NCI-H2171 (cell line): Measurements from ENCODE around the gene FARP1.
A peak's percentile ranks its signal among the peaks of the same experiment; 100 is the strongest.
"Not testable (repeated sequence)": the region's sequence is repeated elsewhere in the genome, so short reads cannot be mapped to it uniquely, and the experiment has no call there.

Source experiments
- DNase-seq: peaks from one replicate; lab custom pipeline; 2025; lab: John Stamatoyannopoulos, UW

The FARP1 gene

GRCh38 chr13:98225036-98225940 lies 82.4 kb downstream of the FARP1 start:
- no peak for DNase-seq

GRCh38 chr13:98226496-98226895 lies 83.6 kb downstream of the FARP1 start:
- DNase-seq, result no peak

- no peak for DNase-seq
These were observed 85.9 kb downstream of the FARP1 start for GRCh38 chr13:98228661-98229341.

- DNase-seq, result not testable (repeated sequence)
These were observed 87.9 kb downstream of the FARP1 start for GRCh38 chr13:98230762-98231161.

- no peak for DNase-seq
These were observed 89.6 kb downstream of the FARP1 start for GRCh38 chr13:98232456-98232855.

GRCh38 chr13:98233127-98233526 lies 90.2 kb downstream of the FARP1 start:
- DNase-seq, result no peak

- no peak for DNase-seq
These were observed 91.5 kb downstream of the FARP1 start for GRCh38 chr13:98234348-98234747.

GRCh38 chr13:98236197-98236596 lies 93.3 kb downstream of the FARP1 start:
- DNase-seq, result no peak

GRCh38 chr13:98237331-98237730 lies 94.4 kb downstream of the FARP1 start:
- no peak for DNase-seq

- DNase-seq, result peak; percentile 19
These were observed 96.5 kb downstream of the FARP1 start for GRCh38 chr13:98239162-98240076.

GRCh38 chr13:98240135-98240534 lies 97.2 kb downstream of the FARP1 start:
- DNase-seq, result no peak

- DNase-seq, result no peak
These were observed 98.1 kb downstream of the FARP1 start for GRCh38 chr13:98240974-98241373.

GRCh38 chr13:98241976-98242375 lies 99.1 kb downstream of the FARP1 start:
- no peak for DNase-seq

GRCh38 chr13:98242403-98242802 lies 99.5 kb downstream of the FARP1 start:
- no peak for DNase-seq

- no peak for DNase-seq
These were observed 101.0 kb downstream of the FARP1 start for GRCh38 chr13:98243929-98244272.

GRCh38 chr13:98246538-98247172 lies 103.8 kb downstream of the FARP1 start:
- no peak for DNase-seq

- no peak for DNase-seq
These were observed 108.8 kb downstream of the FARP1 start for GRCh38 chr13:98251708-98252107.

- DNase-seq, result no peak
These were observed 110.1 kb downstream of the FARP1 start for GRCh38 chr13:98252931-98253470.

GRCh38 chr13:98253526-98253925 lies 110.6 kb downstream of the FARP1 start:
- DNase-seq, result no peak

- DNase-seq, result no peak
These were observed 111.6 kb downstream of the FARP1 start for GRCh38 chr13:98254513-98254912.

GRCh38 chr13:98258226-98258625 lies 115.3 kb downstream of the FARP1 start:
- no peak for DNase-seq
